ENCODE data around the gene CHRM5.

The CHRM5 gene

GRCh38 chr15:34064438-34064837, 96.1 kb downstream of the CHRM5 start (continued):
- TF ChIP-seq, protein P1, sequence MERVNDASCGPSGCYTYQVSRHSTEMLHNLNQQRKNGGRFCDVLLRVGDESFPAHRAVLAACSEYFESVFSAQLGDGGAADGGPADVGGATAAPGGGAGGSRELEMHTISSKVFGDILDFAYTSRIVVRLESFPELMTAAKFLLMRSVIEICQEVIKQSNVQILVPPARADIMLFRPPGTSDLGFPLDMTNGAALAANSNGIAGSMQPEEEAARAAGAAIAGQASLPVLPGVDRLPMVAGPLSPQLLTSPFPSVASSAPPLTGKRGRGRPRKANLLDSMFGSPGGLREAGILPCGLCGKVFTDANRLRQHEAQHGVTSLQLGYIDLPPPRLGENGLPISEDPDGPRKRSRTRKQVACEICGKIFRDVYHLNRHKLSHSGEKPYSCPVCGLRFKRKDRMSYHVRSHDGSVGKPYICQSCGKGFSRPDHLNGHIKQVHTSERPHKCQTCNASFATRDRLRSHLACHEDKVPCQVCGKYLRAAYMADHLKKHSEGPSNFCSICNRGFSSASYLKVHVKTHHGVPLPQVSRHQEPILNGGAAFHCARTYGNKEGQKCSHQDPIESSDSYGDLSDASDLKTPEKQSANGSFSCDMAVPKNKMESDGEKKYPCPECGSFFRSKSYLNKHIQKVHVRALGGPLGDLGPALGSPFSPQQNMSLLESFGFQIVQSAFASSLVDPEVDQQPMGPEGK (CRISPR knock-in tag; IDR thresholded peaks at IDR 0.05; ENCODE audit: borderline replicate concordance): no peak
- TF ChIP-seq ZNF565 (CRISPR knock-in tag; conservative IDR thresholded peaks at IDR 0.05; ENCODE audit: low read depth): no peak

GRCh38 chr15:34065261-34065660, 97.0 kb downstream of the CHRM5 start:
- TF ChIP-seq ESRRG (CRISPR knock-in tag; IDR thresholded peaks at IDR 0.05): no peak
- TF ChIP-seq TOX (CRISPR knock-in tag; IDR thresholded peaks at IDR 0.05; ENCODE audit: borderline replicate concordance): no peak
- TF ChIP-seq GLIS3 (CRISPR knock-in tag; IDR thresholded peaks at IDR 0.05): no peak
- TF ChIP-seq OSR1 (CRISPR knock-in tag; IDR thresholded peaks at IDR 0.05): no peak
- TF ChIP-seq TSHZ2 (CRISPR knock-in tag; IDR thresholded peaks at IDR 0.05): no peak
- no peak for TF ChIP-seq ZNF565 (CRISPR knock-in tag; conservative IDR thresholded peaks at IDR 0.05; ENCODE audit: low read depth)
- TF ChIP-seq PPARA (CRISPR knock-in tag; IDR thresholded peaks at IDR 0.05; ENCODE audit: borderline replicate concordance): no peak
- TF ChIP-seq SNAI2 (CRISPR knock-in tag; IDR thresholded peaks at IDR 0.05): no peak
- no peak for TF ChIP-seq ZNF70 (CRISPR knock-in tag; IDR thresholded peaks at IDR 0.05)
- TF ChIP-seq, protein P2, sequence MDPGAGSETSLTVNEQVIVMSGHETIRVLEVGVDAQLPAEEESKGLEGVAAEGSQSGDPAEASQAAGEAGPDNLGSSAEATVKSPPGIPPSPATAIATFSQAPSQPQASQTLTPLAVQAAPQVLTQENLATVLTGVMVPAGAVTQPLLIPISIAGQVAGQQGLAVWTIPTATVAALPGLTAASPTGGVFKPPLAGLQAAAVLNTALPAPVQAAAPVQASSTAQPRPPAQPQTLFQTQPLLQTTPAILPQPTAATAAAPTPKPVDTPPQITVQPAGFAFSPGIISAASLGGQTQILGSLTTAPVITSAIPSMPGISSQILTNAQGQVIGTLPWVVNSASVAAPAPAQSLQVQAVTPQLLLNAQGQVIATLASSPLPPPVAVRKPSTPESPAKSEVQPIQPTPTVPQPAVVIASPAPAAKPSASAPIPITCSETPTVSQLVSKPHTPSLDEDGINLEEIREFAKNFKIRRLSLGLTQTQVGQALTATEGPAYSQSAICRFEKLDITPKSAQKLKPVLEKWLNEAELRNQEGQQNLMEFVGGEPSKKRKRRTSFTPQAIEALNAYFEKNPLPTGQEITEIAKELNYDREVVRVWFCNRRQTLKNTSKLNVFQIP (CRISPR knock-in tag; IDR thresholded peaks at IDR 0.05; ENCODE audit: borderline replicate concordance, low read depth): no peak
- no peak for TF ChIP-seq CREB5 (CRISPR knock-in tag; IDR thresholded peaks at IDR 0.05; ENCODE audit: low read depth)
- no peak for TF ChIP-seq ZNF8 (CRISPR knock-in tag; IDR thresholded peaks at IDR 0.05)
- no peak for TF ChIP-seq TCF4 (CRISPR knock-in tag; IDR thresholded peaks at IDR 0.05; ENCODE audit: borderline replicate concordance)
- TF ChIP-seq CSDC2 (CRISPR knock-in tag; IDR thresholded peaks at IDR 0.05): no peak
- no peak for TF ChIP-seq CSRNP3 (CRISPR knock-in tag; IDR thresholded peaks at IDR 0.05)
- no peak for TF ChIP-seq BACH2 (CRISPR knock-in tag; IDR thresholded peaks at IDR 0.05; ENCODE audit: borderline replicate concordance)
- TF ChIP-seq ISL1 (CRISPR knock-in tag; IDR thresholded peaks at IDR 0.05): no peak
- no peak for TF ChIP-seq ZC3H10 (CRISPR knock-in tag; IDR thresholded peaks at IDR 0.05)
- TF ChIP-seq ZFP30 (CRISPR knock-in tag; IDR thresholded peaks at IDR 0.05): no peak
- ATAC-seq: no peak

DNA sequence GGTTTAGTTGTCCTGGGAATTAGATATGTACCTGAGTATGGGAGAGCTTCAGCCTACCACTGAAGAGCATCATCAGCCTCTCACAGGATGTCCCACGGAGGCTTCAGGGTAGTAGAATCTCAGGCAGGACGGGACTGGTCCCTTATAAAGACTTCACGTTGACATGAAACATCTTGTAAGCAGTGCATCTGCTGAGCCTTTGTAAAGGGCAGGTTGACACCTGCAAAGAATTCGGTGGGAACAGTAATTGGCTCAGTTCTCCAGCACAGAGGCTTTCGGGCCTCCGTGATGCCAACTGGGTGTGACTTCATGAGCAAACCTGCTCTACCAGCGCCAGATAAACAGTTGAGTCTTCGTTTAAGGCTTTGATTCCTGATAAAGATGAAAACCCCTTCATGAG, 97.6 kb downstream of the CHRM5 start:
- no peak for TF ChIP-seq ZFP3 (CRISPR knock-in tag; IDR thresholded peaks at IDR 0.05)
- TF ChIP-seq CSRNP3 (CRISPR knock-in tag; IDR thresholded peaks at IDR 0.05): no peak
- no peak for TF ChIP-seq CREB5 (CRISPR knock-in tag; IDR thresholded peaks at IDR 0.05; ENCODE audit: low read depth)
- TF ChIP-seq BACH2 (CRISPR knock-in tag; IDR thresholded peaks at IDR 0.05; ENCODE audit: borderline replicate concordance): no peak
- TF ChIP-seq GLIS3 (CRISPR knock-in tag; IDR thresholded peaks at IDR 0.05): no peak
- TF ChIP-seq ARNTL (CRISPR knock-in tag; IDR thresholded peaks at IDR 0.05; ENCODE audit: borderline replicate concordance, low read depth): no peak
- no peak for TF ChIP-seq ZC3H10 (CRISPR knock-in tag; IDR thresholded peaks at IDR 0.05)
- TF ChIP-seq RARB (CRISPR knock-in tag; IDR thresholded peaks at IDR 0.05): no peak
- TF ChIP-seq CSDC2 (CRISPR knock-in tag; IDR thresholded peaks at IDR 0.05): no peak
- TF ChIP-seq ISL1 (CRISPR knock-in tag; IDR thresholded peaks at IDR 0.05): no peak
- no peak for TF ChIP-seq PPARA (CRISPR knock-in tag; IDR thresholded peaks at IDR 0.05; ENCODE audit: borderline replicate concordance)
- no peak for TF ChIP-seq ZNF8 (CRISPR knock-in tag; IDR thresholded peaks at IDR 0.05)
- no peak for TF ChIP-seq ZFP30 (CRISPR knock-in tag; IDR thresholded peaks at IDR 0.05)
- no peak for TF ChIP-seq TOX (CRISPR knock-in tag; IDR thresholded peaks at IDR 0.05; ENCODE audit: borderline replicate concordance)
- TF ChIP-seq OSR1 (CRISPR knock-in tag; IDR thresholded peaks at IDR 0.05): no peak
- no peak for TF ChIP-seq TCF4 (CRISPR knock-in tag; IDR thresholded peaks at IDR 0.05; ENCODE audit: borderline replicate concordance)
- no peak for ATAC-seq

All from SK-N-SH treated with all-trans-retinoic acid at 6 μM for 48 hours (cell line).